ENCODE data around the gene ERC2.

DNA sequence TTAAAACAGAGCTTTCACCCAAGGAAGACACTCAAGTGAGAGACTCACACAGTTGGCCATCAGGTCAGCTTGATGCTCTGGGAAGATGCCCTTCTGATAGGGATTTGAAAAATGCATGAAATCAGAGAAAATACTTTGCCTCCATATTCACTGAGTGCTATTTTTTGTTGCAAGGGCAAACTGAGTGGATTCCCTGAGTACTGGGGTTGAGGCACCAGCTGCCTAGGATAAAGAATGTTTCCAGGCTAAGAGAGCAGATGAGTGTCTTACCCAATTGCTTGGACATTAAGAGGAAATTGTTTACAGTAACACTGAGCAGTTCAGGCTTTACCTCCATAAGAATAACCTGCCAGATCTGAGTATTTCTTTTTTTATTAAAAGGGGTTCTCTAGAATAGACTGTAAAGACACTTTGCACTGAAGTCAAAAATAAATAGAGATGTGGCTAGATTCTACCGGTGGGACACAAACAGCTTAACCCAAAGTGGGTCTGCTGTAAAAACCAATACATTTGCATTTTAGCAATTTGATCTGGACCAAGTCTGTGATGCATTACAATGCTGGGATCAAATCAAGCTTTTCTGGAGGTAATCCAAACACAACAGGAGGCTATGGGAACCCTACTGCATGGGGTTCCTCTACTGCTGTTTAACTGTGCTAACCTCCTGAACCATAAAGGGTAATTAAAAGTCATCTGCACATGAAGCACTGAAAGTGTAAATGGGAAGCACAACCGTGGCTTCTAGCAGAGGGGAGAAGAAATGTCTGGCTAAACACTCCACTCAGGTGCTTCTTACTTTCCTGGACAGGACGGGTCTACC lies 742.4 kb downstream of the ERC2 start:
- TF ChIP-seq CTCF (conservative IDR thresholded peaks at IDR 0.05; ENCODE audit: low read length) = no peak
- TF ChIP-seq EZH2phosphoT487 (IDR thresholded peaks at IDR 0.05; ENCODE audit: borderline replicate concordance, low read depth, low read length) = no peak

Measured in OCI-LY7 (cell line).